GM19467 (cell line): ENCODE measurements around the gene RAPGEF5.
A peak's percentile ranks its signal among the peaks of the same experiment; 100 is the strongest.
"Not testable (repeated sequence)": the region's sequence is repeated elsewhere in the genome, so short reads cannot be mapped to it uniquely, and the experiment has no call there.

Source experiments
- ATAC-seq: cut with Tn5 transposase; IDR thresholded peaks from one replicate; pipeline ENCODE4 v1.9.1; 2021; ENCODE audit warnings: mild to moderate bottlenecking, moderate library complexity; ENCODE audit not compliant: unreplicated experiment

The RAPGEF5 gene

DNA sequence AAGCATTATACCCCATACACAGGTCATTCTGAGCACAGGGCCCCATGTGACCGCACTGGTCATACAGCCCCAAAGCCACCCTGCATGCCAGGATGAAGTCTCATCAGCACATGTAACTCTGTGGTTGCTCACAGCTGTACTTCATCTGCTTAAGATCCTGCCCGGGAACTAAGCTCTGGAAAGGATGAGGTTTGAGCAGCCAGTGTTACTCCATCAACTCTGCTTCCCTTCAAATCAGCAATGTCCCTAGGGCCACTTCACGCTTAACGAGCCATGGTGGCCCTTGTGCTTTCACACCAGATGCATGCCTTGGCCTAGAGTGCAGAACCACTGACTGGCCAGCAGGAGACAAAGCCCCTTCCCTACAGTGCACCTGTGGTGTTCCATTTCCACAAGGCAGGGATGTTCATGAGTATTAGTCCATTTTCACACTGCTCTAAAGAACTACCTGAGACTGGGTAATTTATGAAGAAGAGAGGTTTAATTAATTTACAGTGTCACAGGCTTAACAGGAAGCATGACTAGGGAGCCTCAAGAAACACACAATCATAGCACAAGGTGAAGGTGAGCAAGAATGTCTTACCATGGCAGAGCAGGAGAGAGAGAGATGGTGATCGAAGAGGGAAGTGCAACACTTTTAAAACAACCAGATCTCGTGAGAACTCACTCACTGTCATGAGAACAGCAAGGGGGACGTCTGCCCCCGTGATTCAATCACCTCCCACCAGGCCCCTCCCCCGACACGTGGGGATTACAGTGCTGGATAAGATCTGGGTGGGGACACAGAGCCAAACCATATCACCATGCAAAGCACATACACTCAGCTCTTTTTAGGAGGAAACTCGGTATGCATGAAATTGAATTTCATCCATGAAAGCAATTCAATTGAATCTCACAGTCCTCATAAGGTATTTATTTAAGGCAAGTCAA lies 262.3 kb downstream of the RAPGEF5 start:
- ATAC-seq: no peak

DNA sequence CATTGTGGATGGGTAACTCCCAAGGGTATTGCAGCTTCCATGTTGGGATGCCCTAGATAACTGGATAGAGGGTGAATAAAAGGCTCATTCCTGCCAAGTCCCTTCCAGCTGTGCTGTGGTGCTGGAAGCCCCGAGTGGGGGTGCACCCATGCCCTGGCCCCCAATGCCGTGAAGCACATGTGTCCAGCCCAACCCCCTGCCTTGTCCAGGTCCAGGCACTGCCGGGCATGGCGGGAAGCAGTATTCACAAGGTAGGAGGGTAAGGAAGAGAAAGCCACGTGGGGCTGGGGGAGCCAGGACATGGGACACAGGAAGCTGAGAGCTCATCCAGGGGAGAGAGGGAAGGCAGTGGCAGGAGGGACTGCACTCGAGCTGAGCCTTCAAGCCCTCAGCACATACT lies 263.0 kb downstream of the RAPGEF5 start:
- ATAC-seq: no peak

DNA sequence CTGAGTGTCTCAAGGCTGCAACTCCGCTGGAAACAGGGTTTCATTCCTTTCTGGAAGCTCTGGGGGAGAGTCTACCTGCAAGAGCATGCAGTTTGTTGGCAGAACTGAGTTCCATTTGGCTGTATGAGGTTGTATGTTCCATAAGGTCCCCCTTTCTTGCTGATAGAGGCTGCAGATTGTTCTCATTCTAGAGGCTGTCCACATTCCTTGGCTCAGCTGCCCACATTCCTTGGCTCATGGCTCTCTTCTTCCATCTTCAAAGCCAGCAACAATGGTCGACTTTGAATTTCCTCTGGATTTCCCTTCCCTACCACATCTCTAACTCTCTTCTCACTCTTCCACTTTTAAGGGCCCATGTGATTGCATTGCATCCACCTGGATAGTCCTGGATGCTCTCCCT lies 264.0 kb downstream of the RAPGEF5 start:
- no peak for ATAC-seq

DNA sequence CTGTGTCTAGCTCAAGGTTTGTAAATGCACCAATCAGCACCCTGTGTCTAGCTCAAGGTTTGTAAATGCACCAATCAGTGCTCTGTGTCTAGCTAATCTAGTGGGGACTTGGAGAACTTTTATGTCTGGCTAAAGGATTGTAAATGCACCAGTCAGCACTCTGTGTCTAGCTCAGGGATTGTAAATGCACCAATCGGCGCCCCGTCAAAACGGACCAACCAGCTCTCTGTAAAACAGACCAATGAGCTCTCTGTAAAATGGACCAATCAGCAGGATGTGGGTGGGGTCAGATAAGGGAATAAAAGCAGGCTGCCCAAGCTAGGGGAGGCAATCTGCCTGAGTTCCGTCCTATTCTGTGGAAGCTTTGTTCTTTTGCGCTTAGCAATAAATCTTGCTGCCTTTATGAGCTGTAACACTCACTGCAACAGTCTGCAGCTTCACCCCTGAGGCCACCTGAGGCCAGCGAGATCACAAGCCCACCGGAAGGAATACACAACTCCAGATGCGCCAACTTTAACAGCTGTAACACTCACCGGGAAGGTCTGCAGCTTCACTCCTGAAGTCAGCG lies 265.9 kb downstream of the RAPGEF5 start:
- ATAC-seq: not testable (repeated sequence)

DNA sequence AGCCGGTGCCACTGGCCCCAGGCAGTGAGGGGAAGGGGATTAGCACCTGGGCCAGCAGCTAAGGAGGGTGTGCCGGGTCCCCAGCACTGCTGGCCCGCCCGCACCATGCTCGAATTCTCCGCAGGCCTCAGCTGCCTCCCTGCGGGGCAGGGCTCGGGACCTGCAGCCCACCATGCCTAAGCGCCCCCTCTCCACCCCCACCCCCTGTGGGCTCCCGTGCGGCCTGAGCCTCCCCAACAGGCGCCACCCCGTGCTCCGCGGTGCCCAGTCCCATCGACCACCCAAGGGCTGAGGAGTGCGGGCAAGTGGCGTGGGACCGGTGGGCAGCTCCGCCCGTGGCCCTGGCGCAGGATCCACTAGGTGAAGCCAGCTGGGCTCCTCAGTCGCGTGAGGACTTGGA lies 266.4 kb downstream of the RAPGEF5 start:
- no peak for ATAC-seq

DNA sequence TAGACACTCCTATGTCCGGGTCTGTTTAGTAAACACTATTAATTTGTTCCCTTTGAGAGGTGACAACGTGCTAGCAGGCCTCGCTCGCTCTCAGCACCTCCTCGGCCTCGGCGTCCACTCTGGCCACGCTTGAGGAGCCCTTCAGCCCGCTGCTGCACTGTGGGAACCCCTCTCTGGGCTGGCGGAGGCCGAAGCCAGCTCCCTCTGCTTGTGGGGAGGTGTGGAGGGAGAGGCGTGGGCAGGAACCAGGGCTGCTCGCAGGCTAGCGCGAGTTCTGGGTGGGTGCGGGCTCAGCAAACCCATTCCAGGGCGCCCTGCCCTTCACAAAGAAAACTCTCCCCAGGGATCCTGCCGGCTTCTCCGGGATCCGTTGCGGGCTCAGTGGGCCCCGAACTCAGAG lies 266.8 kb downstream of the RAPGEF5 start:
- no peak for ATAC-seq

DNA sequence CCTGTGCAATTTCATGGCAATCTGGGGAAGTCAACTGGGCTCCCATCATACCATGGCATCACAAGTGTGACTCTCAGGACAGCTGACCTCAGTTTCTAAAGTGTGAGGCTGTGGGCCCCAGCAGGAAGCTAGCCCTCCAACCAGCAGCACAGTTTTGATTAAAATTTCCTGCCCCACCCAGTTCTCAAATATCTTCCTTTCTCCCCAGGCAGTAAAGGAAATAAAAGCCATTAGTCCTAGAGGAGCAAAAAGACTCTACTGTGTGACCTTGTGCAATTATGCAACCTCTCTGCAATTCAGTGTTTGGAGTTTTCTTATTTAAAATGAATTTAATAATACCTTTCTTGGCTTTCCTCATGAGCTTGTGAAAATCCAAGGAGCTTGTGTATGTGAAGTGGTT lies 268.1 kb downstream of the RAPGEF5 start:
- ATAC-seq: no peak

DNA sequence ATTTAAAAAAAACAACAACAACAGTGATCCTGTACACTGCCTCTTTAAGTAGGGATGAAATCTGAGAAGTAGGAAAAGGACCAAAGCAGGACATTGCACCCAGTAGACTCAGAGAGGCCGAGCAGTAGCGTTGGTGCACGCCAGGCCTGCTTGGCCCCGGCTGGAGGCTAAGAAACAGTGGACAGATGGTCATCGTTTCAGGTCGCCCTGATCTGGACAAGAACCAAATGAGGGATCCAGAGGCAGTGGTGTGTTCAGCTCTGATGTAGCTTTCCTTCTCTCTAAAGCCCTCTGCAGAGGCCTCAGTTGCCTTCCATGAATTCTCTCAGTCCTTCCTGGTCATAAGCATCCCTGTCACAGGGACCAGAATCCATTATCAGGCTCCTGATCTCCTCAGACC lies 269.1 kb downstream of the RAPGEF5 start:
- ATAC-seq: no peak

DNA sequence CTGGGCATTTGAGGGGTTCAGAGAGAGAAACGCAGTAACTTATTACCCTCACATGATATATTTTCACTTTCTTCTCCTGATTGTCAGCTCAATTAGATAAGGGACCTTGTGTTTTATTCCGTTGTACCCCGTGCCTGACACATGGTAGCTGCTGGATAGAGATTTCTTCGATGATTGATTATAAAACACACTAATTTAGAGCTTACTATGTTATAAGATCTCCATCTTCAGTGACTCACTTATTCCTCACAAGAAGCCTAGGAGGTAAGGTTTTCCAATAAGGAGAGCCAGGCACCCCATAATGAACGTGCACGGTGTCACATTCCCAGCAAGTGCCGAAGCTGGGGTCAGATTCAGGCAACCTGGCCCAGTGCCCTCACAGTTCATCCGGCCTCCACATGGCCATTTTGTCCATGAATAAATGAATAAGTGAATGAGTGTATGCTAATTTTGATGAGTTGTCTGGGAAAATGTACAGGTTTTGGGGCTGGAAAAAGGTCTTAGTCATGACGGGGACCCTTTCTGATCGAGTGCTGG lies 273.2 kb downstream of the RAPGEF5 start:
- ATAC-seq: no peak

DNA sequence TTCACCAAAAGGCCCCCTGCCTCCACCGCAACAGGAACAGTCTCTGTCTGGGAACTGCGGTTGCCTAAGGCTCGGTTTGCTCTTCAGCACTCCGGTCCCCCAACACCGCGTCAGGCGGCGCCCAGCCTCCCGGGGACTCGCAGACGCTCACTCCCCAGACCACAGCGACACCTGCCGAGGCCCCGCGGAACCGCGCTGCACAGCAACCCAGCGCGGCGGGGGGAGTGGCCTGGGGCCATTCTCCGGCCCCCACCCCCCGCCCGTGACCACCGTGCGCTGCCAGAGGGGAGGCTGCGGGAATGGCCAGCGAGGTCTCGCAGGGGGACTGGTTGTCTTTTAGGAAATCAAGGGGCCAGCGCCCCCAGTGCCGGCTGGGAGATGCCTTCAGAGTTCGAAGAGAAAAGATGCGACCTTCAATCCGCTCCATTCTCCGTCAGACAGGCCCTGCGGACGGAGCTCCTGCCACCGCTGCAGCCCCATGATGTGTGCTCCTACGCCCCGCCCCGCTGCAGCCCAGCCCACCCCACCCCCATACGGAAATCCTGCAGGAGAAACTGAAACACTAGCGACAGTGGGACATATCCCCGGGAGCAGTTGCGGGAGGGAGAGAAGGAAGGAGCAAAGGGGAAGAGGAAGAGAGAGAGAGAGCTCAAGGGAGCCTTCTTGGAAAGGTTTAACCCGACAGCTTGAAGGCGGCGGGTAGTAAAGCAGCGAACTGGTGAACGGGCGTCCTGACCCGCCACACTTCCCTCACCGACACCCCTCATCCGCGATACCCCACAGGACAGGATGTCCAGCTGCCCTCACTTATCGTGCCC lies 273.9 kb downstream of the RAPGEF5 start:
- peak; percentile 98 for ATAC-seq

DNA sequence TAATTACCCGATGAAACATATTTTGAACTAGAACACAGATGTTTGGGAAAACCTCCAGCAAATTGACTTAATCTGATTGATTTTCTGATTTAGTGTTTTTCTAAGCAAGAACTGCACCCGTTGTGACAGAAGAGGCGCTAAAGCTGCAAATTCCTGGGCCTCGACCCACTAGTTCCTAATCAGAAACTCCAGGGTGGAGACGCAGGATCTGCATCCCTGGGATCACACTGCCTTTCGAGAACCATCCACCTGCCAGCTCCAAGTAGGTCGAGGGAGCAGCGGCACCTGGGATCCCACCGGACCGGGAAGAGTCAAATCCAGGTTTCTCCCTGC lies 274.4 kb downstream of the RAPGEF5 start:
- no peak for ATAC-seq

DNA sequence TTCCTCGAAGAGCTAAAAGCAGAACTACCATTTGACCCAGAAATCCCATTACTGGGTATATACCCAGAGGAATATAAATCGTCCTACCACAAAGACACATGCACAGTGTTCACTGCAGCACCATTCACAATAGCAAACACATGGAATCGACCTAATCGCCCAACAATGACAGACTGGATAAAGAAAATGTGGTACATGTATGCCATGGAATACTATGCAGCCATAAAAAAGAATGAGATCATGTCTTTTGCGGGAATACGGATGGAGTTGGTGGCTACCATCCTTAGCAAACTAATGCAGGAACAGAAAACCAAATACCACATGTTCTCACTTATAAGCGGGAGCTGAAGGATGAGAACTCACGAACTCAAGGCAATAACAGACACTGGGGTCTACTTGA lies 276.7 kb downstream of the RAPGEF5 start:
- not testable (repeated sequence) for ATAC-seq

DNA sequence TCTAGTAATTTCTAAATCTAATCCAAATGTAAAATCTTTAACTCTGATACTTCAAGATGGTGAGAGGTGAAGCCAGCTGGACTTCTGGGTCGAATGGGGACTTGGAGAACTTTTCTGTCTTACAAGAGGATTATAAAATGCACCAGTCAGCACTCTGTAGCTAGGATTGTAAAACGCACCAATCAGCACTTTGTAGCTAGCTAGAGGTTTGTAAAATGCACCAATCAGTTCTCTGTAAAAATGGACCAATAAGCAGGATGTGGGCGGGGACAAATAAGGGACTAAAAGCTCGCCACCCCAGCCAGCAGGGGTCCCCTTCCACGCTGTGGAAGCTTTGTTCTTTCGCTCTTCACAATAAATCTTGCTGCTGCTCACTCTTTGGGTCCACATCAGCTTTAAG lies 278.1 kb downstream of the RAPGEF5 start:
- ATAC-seq: not testable (repeated sequence)

DNA sequence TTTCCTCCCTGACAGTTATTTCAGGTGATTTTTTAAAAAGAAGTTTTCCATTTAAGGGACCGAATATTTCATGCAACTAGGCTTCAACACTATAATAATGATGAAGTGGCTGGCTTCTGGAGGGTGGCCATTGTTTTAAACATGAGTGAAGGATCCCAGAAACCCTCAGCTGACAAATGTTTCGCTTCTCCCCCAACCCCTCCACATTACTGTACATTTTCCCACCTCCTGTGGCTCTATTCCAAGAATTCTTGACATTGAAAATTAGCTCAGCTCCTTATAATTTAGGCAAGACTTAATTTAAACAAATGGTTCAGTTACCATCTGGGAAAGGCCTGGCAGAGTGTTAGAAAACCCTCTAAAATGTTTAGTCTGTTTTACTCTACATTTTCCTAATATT lies 281.4 kb downstream of the RAPGEF5 start:
- no peak for ATAC-seq

DNA sequence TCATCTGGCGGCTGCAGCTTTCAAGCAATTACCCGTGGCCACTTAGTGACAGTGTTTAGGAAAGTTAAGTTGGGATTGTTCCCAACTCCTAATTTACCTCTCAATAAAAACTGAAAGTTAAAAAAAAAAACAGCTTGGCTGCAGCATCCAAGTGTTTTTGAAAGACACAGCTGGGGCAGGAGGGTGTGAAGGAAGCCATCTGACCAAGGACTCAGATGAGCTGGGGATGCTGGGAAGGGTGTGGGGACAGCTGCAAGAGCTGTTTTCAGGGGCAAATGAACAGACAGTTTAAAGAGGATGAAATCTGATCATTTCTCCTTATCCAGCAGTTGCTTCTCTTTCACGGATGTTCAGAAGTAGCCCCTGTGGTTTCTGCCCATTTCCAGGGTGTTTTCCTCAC lies 282.1 kb downstream of the RAPGEF5 start:
- ATAC-seq: no peak
